ES-I3 (cell line): ENCODE measurements around the gene GEMIN8.

Experiments
- H3K36me3 ChIP-seq: 2 replicates; pipeline ENCODE4 v1.6.1; 2013; ENCODE audit warnings: mild to moderate bottlenecking, low read length, control low read depth, moderate library complexity; ENCODE audit not compliant: insufficient read depth
- H3K4me1 ChIP-seq: 2 replicates; pipeline ENCODE4 v1.6.1; 2013; ENCODE audit warnings: mild to moderate bottlenecking, control low read depth, low read length; ENCODE audit not compliant: insufficient read depth
- H3K9ac ChIP-seq: 2 replicates; pipeline ENCODE4 v1.6.1; 2013; ENCODE audit warnings: low read depth, mild to moderate bottlenecking, low read length, moderate library complexity
- H3K9me3 ChIP-seq: 2 replicates; pipeline ENCODE4 v1.6.1; 2013; ENCODE audit warnings: mild to moderate bottlenecking, low read length, moderate library complexity; ENCODE audit not compliant: control insufficient read depth, insufficient read depth

Gene GEMIN8

DNA sequence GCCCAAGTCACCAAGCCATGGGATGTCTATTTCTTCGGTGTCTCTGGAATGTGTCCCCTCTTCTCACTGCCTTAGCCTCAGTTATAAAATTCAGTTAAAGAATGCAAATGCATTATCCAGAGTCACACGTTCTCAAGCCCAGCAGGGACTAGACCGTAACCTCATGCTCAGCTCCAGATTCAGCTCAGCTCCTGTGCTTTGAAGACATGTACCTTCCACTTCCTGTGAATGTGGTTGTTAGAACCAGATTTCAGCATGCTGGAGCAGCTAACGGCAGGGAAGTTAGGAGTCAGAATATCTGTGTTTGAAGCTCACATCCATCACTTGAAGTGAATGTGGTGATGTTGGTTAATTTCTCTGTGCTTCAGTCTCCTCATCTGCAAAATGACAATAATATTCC is 26.7 kb downstream of the GEMIN8 start:
- H3K9ac ChIP-seq = no peak overlapping the region
- no peaks in the 10 kb centered on the region for H3K4me1 ChIP-seq
- H3K9me3 ChIP-seq = no peaks in the 10 kb centered on the region
- no peaks in the 10 kb centered on the region for H3K36me3 ChIP-seq

- Histone ChIP-seq H3K9ac (no peak overlapping the region), H3K4me1 (no peaks in the 10 kb centered on the region), H3K9me3 (no peaks in the 10 kb centered on the region), H3K36me3 (no peaks in the 10 kb centered on the region)
These were observed 33.0 kb downstream of the GEMIN8 start for GRCh38 chrX:13996650-13997049.

DNA sequence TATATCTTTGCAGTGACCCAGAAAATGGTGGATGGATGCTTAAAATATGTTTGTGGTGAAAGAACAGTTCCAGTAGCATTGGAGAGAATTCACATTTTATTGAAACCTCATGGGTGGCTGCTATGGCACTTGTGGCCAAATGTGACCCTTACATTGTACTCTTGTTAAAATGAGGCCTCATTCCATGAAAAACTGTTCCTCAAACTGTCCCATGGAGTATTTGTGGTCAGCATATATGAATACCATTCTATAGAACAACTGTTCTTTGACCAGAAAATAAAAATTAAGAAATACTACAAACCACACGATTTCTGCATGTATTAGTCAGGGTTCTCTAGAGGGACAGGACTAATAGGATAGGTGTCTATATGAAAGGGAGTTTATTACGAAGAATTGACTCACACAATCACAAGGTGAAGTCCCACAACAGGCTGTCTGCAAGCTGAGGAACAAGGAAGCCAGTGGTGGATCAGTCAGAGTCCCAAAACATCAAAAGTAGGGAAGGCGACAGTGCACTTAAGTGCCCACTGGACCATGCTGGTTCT is 35.1 kb downstream of the GEMIN8 start:
- Histone ChIP-seq H3K9ac (no peak overlapping the region), H3K4me1 (peaks cover 2% of the 10 kb centered on the region; the same call in 1 of the 2 replicates), H3K36me3 (no peaks in the 10 kb centered on the region), H3K9me3 (no peaks in the 10 kb centered on the region)

DNA sequence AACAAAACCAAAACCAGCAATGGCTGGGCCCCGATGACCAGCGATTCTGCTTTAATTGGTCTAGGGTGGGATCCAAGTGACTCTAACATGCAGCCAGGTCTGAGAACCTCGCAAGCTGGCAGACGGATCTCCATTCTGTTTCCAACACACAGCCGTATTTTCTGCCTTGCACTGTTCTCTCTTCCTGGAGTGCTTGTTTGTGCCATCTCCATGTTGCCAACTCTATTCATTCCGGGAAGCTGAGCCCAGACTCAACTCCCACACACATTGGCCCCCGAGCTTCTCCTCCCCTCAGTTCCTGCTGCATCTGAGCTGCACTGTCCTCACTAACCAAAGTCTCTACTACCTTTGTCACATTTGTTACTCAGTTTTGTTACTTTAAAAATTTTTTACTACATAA is 35.6 kb downstream of the GEMIN8 start:
- Histone ChIP-seq H3K4me1 (peaks cover 5% of the 10 kb centered on the region; the same call in 1 of the 2 replicates), H3K9ac (no peak overlapping the region), H3K36me3 (no peaks in the 10 kb centered on the region), H3K9me3 (no peaks in the 10 kb centered on the region)

DNA sequence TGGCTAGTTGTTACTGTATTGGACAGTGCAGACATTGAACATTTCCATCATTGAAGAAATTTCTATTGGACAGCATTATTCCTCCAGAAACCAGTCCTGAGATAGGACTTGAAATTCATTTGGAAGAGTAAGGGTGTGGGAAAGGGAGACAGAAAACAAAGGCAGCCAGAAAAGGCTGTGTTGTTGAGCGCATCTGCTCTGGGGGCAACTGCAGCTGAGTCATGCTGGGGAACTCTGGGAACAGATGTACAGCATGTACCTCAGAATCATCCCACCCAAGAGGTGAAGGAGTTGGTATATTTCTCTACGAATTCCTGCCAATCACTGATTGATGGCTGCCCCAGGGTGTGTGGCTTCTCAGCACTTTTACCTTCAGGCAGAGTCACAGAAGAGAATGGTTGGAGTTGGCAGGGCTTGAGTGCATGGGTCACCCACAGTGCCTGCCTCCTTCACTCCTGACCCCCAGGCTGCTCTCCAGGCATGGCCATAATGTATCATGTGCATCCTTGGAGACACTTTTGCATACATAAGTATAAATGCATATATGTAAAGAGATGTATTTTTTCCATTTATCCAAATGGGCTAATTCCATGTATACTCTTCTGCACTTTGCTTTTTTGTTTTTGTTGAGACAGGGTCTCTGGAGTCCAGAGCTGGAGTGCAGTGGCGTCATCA is 39.4 kb downstream of the GEMIN8 start:
- Histone ChIP-seq H3K36me3 (no peaks in the 10 kb centered on the region), H3K9ac (no peak overlapping the region), H3K9me3 (no peaks in the 10 kb centered on the region), H3K4me1 (peaks cover 5% of the 10 kb centered on the region; the same call in 1 of the 2 replicates)

DNA sequence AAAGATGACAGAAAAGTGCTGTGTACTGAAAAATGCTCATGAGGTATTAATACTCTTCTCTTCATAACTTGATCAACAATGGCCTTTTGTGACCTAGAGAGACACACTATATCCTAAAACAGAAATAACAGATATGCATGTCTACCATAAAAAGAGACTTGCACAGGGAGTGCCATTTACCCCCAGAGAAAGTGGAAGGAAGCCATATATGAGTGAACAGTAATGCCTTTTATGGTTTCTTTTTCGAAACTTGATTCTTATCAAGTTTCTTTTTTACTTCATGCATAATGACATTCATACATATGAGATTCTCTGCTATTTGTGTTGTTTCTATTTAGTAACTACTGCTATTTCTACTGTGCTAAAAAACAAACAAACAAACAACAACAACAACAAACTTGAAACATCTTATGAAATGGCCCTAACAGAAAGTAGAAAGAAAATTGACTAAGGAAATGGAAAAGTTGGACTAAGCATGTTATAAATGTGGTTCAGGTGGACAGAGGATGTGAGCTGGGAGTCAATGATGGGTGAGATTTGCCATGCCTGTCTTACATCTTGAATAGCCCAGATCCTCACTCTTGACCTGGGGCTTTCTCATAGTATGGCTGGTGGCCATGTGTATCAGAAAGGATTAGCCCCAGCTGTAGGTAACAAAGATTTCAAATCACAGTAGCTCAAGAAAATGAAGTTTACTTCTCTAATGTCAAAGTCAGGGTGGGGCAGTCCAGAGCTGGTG is 43.8 kb downstream of the GEMIN8 start:
- Histone ChIP-seq H3K4me1 (peaks cover 18% of the 10 kb centered on the region; the same call in 1 of the 2 replicates), H3K9me3 (no peaks in the 10 kb centered on the region), H3K9ac (no peak overlapping the region), H3K36me3 (no peaks in the 10 kb centered on the region)

GRCh38 chrX:13983734-13984133 is 46.0 kb downstream of the GEMIN8 start:
- H3K9ac ChIP-seq = no peak overlapping the region
- H3K9me3 ChIP-seq = no peaks in the 10 kb centered on the region
- no peaks in the 10 kb centered on the region for H3K36me3 ChIP-seq
- H3K4me1 ChIP-seq = peaks cover 13% of the 10 kb centered on the region; the same call in 1 of the 2 replicates

DNA sequence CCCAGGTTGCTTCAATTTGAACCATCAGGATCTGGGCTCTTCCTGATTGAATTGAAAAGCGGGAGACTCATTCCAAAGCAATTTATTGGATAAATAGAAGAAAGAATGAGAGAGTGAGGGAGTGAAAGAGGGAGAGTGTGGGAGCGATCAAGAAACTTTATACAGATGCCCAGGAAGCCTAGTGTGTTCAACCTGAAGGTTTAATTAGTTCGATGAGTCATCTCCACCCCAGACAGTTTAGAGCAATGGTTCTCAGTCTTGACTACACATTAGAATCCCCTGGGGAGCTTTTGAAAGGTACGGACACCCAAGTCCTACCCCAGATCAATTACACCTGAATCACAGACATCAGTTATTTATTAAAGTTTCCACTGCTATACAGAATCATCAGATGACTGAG is 61.5 kb downstream of the GEMIN8 start:
- H3K36me3 ChIP-seq = no peaks in the 10 kb centered on the region
- H3K9me3 ChIP-seq = no peaks in the 10 kb centered on the region
- H3K9ac ChIP-seq = no peak overlapping the region
- no peaks in the 10 kb centered on the region; the same call in none of the 2 replicates for H3K4me1 ChIP-seq

DNA sequence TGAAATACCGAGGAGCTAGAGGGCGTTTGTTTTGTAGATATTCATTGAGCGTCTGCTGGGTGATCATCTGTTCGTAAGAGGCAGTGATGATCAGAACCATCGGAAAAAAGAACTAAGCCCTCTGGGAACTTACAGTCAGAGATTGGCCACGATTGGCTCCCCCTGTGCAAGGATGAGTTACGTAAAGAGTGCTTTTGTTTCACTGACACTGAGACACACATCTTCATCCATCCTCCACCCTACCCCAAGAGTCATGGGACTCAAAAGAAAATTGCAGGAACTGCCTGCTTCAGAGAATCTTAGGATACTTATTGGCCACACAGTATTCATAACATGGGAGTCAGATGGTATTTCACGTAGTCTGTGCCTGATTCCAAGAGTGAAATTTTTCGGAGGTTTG is 62.1 kb downstream of the GEMIN8 start:
- no peaks in the 10 kb centered on the region for H3K9me3 ChIP-seq
- no peaks in the 10 kb centered on the region for H3K36me3 ChIP-seq
- no peak overlapping the region for H3K9ac ChIP-seq
- no peaks in the 10 kb centered on the region; the same call in none of the 2 replicates for H3K4me1 ChIP-seq

DNA sequence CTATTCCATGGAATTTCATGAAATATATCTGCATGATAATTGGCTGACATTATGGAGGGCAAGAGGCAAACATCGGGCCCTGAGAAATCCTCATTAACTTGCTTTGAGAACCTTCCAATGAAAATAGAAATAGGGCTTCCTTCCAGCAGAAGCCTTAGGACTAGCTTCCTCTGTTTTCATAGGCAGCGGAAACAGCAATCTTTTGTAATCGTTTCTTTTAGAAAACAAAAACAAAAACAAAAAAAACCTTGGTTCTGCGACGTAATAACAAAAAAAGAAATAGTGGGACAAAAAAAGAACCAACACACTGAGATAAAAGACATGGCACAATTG is 62.9 kb downstream of the GEMIN8 start:
- Histone ChIP-seq H3K36me3 (no peaks in the 10 kb centered on the region), H3K9ac (no peak overlapping the region), H3K4me1 (no peaks in the 10 kb centered on the region; the same call in none of the 2 replicates), H3K9me3 (no peaks in the 10 kb centered on the region)

DNA sequence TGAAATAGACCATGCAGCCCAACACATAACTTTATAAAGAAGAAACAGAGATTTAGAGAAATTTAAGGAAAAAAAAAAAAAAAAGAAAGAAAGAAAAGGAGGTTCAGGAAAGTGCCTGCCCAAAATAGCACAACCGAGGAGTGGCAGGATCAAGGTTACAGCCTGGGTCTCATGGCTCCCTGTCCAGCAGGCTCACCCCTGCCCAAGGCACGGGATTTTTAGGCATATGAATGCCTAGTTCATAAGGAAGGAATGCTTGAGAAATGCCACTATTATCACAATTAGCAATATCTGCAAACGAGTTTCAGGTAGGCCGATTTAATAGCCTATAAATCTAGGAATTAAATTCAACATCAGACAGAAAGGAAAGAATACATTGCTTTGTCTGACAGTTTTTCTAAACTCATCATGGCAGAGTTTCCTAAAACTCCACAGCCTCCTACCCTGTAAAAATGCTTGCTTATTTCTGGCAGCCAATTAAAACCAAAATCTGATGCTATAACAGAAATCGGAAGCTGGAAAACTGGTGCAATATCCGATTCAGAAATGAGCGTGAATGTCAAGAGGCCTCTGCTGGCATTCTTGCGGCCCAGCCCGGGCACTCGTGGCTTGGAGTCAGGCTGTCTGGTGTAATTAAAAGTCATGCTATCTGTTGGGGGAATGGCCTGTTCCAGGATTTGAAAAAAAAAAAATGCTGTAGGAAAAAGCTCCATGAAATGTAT is 63.5 kb downstream of the GEMIN8 start:
- H3K4me1 ChIP-seq = no peaks in the 10 kb centered on the region; the same call in none of the 2 replicates
- no peaks in the 10 kb centered on the region for H3K9me3 ChIP-seq
- no peak overlapping the region for H3K9ac ChIP-seq
- no peaks in the 10 kb centered on the region for H3K36me3 ChIP-seq

- H3K9me3 ChIP-seq = no peaks in the 10 kb centered on the region
- no peak overlapping the region for H3K9ac ChIP-seq
- H3K4me1 ChIP-seq = no peaks in the 10 kb centered on the region; the same call in none of the 2 replicates
- no peaks in the 10 kb centered on the region for H3K36me3 ChIP-seq
These were observed 64.2 kb downstream of the GEMIN8 start for GRCh38 chrX:13965531-13965930.

- Histone ChIP-seq H3K9ac (no peak overlapping the region), H3K36me3 (no peaks in the 10 kb centered on the region; the same call in 1 of the 2 replicates), H3K9me3 (no peaks in the 10 kb centered on the region), H3K4me1 (no peaks in the 10 kb centered on the region)
These were observed 72.7 kb downstream of the GEMIN8 start for GRCh38 chrX:13956998-13957397.
